Stimulated activated CD4-positive, alpha-beta T cell treated with anti-CD3 and anti-CD28 coated beads, TNF-alpha, amount 100 ng/mL, for 24 hours (primary cell): ENCODE measurements around the gene GALT.

ENCODE experiments used
- DNase-seq, 3 experiments: peaks; one replicate each; pipeline ENCODE4 v3.0.0-alpha.2; 2020; ENCODE audit warnings: low read depth in 3 of 3

GALT gene

DNA sequence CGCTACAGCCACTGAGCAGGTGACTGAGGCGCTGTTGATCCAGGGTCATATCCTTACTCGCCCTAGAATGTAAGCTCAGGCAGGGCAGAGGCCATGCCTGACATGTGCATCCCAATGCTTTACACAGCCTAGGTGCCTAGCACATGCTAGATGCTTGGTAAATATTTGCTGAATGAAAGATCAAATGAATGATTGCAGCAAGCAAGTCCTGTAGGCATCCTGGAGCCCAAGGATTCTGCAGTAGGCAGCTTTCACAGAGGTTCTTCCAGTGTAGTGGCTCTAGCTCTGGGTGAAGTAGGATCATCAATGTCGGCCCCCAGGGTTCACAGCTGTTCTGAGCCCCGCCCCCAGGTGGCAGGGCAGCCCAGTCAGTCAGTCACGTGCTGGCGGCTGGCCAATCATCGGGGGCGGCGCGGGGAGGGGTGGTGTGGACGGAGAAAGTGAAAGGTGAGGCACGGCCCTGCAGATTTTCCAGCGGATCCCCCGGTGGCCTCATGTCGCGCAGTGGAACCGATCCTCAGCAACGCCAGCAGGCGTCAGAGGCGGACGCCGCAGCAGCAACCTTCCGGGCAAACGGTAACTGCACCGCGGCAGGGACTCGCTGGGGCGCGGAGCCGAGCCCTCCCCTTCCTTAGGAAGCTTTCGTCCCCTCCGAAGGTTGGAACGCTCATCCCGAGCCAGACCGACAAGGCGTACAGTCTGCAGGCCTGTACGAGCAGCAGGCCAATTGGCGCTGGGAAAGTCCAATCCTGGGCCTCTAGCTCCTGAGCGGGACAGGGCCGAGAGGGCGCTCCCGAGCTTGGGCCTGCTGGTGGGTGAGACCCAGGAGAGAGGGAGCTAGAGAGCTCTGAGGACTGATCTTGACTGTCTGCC lies at the start of gene GALT:
Gene GALT (plus strand): TSS at position 465 of the 873 bp plus-strand sequence. CDS start 30 bp downstream, at position 495.
- DNase-seq: peak; percentile 93 to 99 (median 96)

DNA sequence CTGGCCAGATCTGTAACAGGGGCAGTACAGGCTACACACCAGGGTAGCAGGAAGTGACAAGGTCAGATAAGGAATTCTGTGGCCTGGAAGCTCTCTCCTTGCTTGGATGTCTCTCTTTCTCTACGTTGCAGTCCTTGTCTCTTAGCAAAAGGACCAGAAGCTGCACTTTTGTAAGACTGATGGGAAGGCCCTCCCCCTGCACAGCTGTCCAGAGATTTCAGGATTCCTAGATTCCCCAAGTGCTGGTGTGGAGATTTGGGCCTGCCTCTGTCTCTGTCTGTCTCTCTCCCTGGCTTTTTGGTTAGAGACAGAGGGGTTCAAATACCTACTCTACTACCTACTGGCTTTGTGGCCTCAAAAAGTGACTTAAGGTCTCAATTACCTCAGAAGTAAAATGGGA lies 46.9 kb upstream of the GALT start:
- DNase-seq: no peak

DNA sequence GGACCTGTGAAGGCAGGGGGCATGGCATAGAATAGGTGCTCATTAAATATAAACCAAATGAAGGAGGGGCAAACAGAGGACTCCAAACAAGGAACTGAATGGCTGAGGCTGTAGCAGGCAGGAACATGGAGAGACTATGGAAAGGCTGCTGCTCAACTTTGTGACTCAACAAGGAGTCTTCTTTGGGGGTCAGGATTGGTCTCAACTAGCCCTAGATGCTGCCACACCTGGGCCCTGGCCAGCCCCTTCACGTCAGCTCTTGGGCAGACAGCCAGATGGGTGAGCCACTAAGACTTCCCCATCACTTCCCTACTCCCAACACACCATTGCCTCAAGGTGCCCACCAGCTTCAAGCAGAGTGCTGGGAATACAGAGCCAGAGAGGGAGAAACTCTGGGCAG lies 45.6 kb upstream of the GALT start:
- DNase-seq: no peak

DNA sequence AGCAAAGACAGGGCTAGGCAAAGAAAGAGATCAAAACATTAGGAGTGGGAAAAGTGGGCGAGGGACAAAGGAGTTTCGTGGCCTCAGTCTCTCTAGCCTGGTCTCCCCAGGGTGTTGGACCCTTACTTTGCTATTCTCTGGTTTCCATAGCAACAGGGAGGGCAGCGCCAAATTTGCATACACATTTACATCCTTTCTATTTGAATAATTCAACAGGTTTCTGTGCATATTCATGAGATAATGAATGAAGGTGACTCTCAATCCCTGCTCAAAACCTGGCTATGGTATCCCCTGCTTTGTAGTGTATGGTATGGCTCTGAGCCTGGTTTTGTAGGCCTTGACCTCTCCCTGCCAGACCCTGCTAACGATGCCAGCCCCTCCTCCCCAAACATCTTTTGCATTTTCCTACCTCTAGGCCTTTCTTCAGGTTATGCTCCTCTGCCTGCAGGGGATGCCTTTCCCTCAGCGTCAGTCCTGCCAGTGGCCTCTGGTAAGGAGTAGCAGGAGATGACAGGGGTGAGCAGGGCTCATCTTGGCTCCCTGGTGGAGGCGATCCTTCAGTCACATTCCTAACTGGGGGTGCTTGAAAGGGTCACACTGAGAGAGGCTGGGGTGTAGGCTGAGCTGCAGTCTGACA lies 44.4 kb upstream of the GALT start:
- DNase-seq: no peak

DNA sequence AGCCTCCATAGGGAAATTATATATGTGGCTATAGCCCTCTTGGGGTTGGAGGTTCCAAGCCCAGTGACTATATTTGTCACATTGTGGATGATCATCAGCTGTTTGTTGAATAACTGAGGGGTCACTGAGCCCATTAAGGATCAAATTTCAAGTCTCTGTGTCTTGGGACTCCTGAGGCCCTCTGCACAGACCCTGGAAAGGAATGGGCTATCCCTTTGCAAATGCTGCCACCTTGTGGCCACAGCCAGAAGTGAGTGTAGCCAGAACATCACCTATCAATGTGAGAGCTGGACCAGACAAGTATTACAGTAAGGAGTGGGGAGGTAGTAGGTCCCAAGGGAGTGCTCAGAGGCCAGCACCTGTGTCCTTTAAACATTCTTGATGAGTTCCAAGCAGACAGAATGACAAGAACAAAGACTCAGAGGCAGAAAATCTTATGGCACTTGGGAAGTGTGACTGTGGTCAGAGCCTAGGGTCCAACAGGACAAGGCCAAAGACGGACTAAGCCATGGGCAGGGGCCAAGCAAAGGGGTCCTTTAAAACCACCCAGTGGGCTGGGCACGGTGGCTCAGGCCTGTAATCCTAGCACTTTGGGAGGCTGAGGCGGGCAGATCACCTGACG lies 42.8 kb upstream of the GALT start:
- DNase-seq: peak; percentile 66 to 79 (median 71)

DNA sequence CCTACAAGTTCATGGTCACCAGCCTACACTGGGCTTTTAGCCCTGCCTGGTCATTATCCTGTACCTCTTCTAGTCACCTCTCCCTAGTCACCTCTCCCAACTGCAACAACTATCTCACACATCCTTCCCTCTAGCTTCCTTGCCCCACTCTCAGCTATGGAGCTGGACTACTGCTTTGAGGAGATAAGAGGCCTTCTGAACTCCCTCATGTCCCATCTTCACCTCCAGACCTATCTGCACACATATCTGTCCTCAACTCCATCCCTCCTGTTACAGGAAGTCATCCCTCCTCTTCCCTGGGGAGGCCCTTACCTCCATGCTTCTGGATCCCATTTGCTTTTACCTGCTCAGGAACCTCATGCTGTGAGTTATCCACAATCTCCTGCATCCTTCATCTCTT lies 40.3 kb upstream of the GALT start:
- DNase-seq: no peak

DNA sequence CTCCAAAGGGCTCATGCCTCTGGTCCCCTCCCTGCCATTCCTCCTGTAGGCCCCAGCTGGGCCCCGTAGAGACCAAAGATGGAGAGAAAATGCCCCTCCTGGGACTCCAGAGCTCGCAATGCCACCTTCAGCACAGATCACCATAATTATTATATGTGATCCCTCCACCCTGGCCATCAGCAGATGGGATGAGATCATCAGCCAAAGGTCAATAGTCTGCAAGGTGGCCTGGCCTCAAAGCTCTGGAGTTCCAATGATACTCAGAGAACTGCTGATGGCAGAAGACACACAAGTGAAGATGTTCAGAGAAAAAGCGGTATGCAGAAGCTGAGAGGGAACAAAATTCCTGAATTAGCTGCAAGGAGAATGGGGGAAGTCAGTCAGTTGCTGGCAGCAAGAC lies 39.6 kb upstream of the GALT start:
- no peak for DNase-seq

DNA sequence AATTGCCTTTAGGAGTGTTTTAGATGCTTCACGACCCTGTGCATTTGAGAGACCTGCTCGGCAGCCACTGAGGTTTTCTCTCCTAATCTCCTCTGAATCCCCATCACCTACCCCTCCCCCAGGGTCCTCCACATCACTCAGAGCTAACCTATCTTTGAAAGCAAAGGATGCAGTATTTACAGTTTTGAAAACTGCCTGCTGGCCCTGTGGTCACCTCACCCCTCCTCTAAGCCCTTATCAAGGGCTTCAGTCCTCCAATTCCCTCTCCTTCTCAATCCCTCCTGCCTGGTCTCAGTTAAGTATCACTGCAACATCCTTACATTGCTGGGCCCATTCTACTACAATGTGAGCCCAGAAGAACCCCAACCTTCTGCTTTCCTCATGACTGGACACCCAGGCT lies 39.1 kb upstream of the GALT start:
- no peak for DNase-seq

DNA sequence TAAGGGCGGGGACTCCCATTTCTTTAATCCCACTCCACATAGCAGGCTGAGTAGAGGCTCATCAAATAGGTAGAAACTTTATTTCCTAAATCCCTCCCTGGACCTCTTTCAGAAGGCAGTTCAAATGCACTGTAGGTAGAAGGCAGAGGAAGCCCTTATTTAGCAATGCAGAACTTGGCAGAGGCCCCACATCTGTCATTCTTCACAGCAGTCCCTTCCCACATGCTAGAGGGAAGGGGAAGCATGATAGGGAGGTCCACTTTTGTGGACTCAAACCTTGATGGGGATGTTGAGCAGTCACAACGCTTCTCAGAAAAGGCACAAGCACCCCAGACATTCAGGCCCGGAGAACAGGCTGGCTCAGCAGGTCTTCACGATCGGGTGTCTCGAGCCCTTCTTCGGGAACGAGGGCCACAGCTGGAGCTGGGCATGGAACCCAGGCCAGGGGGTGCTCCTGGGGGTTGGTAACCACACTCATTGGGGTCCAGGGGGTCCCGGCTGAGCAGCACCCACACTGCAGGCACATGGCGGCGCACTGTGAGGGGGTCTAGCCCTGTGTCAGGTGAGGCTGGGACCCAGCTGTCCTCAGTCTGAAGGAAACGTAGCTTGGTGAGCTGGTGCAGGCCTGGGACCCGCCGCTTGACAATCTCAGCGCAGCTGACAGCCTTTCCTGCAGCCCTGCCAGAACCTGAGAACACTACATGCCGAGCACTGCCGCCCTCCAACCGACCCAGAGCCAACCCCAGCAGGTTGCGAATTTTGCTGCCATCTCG lies 35.9 kb upstream of the GALT start:
- no peak for DNase-seq

DNA sequence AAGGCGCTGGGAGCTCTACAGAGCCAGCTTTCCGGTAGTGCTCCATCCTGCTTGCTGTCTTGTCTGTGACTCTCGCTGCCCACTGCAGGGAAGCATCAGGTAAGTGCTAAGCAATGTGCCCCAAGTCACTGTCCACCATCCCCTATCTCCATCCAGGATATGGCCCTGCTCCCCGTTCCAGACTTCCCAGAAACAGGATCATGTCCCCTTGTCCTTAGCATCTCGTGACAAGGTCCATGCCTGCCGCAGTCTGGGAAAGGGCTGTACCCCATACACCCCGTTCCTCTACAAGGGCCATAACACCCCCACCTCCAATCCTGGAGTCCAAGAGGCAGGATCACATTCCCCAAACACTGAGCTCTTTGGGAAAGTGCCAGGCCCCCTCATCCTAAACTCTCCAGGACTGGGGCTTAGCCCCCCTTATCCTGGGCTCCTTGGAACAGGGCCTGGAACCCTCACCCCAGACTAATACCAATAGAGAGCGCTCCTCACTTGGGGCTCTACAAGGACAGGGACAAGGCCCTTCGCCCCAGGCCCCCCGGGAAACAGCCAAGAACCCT lies 35.1 kb upstream of the GALT start:
- no peak for DNase-seq

DNA sequence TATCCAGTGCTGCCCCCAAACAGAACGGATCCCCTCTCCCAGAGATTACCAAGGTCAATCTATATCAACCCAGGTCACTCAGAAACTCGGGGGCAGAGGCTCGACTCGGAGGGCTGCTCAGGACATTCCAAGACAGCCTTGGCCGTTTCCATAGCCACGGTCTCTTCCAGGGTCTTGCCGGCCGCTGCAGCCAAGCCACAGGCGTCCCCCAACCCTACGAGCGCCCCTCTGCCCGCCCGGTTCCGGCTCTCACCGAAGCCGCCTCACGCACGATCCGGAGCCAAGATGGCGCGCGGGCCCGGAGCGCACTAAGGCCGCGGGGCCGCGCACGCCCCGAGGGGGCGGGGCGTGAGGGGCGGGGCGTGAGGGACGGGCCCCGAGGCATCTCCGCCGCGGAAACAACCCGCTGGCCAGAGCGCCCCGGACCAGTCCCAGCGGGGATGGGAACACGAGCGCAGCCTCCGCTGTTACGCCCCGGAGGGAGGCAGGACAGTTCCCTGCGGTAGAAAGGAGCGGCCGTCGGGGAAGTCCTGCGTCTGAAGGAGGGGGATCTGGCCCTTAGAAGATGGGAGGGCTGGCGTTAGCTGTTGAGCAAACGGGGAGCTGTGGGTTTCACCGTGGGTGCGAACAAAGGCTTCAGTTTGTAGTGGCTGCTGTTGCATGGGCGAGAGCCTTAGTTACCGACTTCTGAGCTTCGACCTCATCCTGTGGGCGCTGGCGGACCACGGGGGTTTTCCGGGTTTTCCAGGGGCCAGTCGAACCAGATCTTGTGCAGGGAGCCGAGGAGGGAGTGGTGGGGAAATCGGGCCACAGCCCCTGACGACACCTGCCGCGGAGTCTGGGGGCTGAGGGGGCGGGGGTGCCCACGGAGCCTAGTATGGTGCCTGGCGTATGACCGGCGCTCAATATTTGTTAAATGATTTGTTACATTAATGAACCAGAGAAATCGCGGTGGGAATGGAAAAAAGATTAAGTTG lies 34.4 kb upstream of the GALT start, which contains the start of gene RPP25L:
Gene RPP25L (minus strand): TSS at position 287 of the 977 bp plus-strand sequence. CDS start 801 bp downstream, outside the sequence.
- peak; percentile 63 to 82 (median 70) for DNase-seq

DNA sequence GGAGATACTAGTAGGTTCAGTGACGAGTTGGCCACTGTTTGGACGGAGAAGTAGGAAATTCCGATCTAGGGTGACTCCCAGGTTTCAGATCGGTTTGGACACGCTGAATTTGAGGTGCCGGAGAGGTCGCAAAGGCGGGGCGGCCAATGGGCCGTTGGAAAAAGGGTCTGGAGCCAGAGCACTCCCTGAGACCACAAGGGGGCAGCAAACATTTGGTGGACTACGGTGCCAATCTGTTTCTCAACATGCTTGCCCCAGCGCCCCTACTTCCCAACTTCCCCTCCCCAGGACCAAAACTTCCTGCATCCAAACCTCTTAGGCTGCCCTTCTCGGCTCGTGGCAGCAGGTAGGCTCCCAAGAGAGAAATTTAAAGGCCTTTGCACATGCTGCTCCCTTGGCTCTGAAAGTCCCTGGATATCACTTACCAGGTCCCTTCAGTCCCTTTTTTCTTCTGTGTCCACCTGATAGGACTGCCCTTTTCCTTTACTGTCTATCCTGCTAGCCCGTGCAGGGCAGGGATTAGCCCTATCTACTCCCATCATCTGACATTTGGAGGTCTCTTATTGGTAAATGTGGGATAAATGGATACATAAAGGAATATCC lies 33.6 kb upstream of the GALT start:
- DNase-seq: peak in 2 of 3 experiments; percentile 53 to 64

DNA sequence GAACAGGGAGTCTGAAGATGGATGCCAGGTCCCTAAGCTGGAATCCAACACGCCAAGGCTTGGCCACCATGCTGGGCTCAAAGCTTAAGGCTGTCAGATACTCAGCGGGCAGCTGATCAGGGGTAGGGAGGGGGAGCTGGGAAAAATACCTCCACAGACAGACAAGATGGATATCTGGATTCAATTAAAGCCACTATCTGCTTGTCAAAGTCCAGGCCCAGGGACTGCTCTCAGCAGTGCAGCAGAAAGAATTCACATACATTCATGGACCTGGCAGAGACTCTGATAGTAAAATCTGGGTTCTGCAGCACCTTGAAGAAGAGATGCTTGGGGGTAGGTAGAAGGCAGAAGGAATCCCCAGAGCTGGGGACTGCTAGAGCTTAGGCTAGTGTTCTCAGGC lies 31.3 kb upstream of the GALT start:
- no peak for DNase-seq

DNA sequence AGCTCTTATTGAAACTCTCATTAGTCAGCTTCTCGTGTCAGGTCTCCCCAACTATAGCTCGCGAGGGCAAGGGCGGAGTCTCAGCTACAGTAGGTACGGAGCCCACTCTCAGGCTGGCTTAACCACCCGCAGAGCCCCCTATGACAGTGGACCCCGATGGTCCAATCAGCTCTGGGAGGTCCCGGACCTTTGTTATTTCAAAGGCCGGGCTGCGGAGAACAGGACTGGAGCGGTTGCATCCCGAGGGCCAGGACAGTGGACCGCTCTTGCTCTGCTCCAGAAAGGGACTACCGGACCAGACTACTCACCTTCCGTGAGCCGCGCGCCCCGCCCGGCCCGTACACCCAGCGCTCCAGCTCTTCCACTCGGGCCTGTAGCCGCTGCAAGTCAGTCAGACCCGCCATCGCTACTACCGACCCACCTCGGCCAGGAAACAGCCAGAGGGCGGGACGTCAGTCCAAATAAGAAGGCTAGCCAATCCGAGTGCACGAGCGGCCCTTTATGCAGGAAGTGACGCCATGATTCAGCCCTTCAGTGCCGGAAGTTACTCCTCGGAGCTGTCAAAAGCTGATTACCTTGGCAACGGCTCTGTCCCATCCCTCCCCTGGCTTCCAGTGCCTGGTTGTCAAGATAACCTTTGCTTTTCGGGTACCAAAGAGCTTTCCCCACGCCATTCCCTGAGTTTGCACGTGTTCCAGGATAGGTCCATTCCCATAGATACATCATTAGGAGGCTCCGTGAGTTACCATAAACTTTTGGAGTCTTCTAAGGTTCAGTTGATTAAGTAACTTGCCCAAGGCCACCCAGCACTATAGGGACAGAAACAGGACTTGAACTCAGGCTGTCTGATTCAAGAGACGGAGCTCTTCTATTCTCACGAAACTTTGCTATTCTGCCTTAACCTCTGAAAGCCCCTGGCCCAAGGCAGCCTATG lies 26.1 kb upstream of the GALT start, which contains the start of gene DCTN3:
Gene DCTN3 (minus strand): TSS at position 435 of the 934 bp plus-strand sequence. CDS start 31 bp downstream, at position 404.
- peak; percentile 81 to 90 (median 88) for DNase-seq

DNA sequence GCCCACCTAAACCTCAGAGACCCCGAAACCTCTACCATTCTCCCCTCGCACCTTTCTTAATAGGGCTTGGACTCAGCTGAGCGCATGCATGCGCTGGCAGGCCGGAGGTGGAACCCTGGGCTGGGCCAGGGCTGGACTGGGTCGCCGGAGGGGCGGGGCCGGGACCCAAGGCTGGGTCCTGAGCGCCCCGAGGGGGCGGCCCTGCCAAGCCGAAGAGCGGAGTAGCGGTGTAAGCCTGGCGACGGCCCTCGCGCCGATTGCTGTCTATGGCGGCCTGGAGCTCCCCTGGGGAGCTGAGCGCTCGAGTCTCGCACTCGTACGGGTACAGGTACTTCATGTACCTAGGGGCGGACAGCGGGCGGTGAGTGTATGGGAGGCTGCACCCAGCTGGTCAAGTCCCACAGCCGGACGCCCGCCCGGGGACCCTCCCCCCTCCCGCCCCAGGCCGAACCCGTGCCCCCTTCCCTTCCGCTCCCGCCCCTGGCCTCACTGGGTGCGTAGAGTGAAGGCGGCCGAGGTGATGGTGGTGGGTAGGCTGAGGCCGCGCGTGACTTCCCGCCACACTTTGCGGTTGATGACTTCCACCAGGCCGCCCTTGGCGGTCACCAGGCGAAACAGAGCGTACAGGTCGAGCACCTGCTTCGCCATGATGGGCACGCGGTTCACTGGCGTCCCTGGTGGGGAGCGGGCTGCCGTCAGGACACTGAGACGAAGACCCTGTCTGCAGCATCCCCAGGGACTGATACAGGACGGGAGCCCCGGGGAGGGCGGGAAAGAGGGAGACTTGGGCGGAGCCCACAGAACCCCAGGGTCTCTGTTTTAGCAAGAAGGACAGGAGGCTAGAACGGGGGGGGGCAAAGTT lies 22.9 kb upstream of the GALT start:
- no peak for DNase-seq

DNA sequence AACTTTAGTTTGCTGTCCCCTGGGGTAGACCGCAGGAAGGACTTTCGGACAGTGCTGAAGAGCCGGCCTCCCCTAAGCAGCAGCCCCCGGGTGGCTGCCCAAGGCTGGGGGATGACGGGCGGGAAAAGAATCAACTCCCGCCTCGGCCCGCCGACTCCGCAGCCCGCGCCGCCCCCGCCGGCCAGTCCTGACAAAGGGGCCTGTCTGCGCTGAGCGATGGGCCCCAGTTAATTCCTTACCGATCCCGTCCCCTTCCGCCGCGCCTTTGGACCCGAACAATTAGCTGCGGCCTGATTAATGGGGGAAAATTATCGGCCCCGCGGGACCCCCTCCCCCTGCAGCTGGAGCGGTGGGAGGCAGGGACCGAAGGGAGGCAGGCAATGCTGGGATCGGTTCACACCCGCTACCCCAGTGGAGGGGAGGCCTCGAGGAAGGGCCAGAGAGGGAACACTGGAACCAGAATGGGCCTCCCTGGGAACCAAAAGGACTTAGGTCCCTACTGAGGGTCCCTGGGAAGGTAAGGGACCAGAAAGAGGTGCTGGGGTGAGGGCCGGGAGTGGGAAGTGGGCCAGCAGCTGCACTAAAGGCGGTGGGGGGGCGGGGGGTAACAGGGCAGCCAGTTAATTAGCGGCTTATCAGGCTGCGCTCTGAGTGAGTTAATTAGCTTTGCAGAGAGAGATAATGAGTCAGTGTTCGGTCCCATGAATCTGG lies 21.8 kb upstream of the GALT start:
- DNase-seq: no peak

DNA sequence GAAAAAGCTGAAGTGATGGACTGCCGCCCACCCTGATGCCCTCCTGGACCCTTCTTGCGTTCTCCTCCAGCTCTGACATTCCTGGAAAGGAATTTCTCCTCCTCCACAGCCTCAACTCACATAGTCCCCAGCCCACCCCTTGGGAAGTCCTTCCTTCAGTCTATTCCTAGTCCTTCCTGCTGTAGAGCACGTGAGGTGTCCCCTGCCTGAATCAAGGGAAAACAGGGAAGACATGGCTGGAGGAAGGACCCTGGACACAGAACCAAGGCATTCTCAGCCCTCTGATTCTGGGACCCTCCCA lies 21.3 kb upstream of the GALT start:
- DNase-seq: no peak
